Caco-2 (cell line): ENCODE results near the gene DDX24. TPM values are rescaled to one million over a fixed set of nuclear protein-coding genes. Genes with fewer than 3 reads are reported as not detected.

Source experiments
- BruUV-seq: library from RNA; stranded (reverse); fragments of 400-500 nt; replicated peaks from 2 replicates; lab custom pipeline; 2021; lab: Mats Ljungman, UMichigan
- CTCF ChIA-PET: fragments of 300-600 bp; sonication (Branson Sonifier 250); formaldehyde crosslinking; loops from one replicate; lab custom pipeline; 2022; ENCODE audit warnings: antibody characterized with exemption; lab: Charles Lee
- POLR2A ChIA-PET: fragments of 300-600 bp; sonication (Branson Sonifier 250); formaldehyde crosslinking; loops from one replicate; lab custom pipeline; 2022; ENCODE audit warnings: antibody characterized with exemption; lab: Charles Lee
- DNase-seq, 2 experiments: peaks; one replicate each; pipeline versions ENCODE4 v3.0.0 to v3.0.0-alpha.2; 2020 to 2022
- H3K27me3 ChIP-seq: replicated peaks from 2 replicates; pipeline ENCODE4 v1.6.0; 2011; ENCODE audit warnings: low read length; ENCODE audit not compliant: control insufficient read depth, insufficient read depth
- H3K36me3 ChIP-seq: 2 replicates; pipeline ENCODE4 v1.5.1; 2011; ENCODE audit warnings: low read length; ENCODE audit not compliant: control insufficient read depth, insufficient read depth
- H3K4me1 ChIP-seq: fragments of 250-450 bp; sonication (Bioruptor Pico); 2 replicates; pipeline ENCODE4 v1.5.1; 2020; ENCODE audit warnings: mild to moderate bottlenecking
- H3K4me3 ChIP-seq: 2 replicates; pipeline ENCODE4 v1.5.1; 2011; ENCODE audit warnings: low read depth, mild to moderate bottlenecking, control low read depth, low read length
- H3K9me3 ChIP-seq: fragments of 250-450 bp; sonication (Bioruptor Pico); 2 replicates; pipeline ENCODE4 v1.5.1; 2020; ENCODE audit warnings: mild to moderate bottlenecking, moderate library complexity
- H3K27ac Mint-ChIP-seq: one replicate; pipeline ENCODE4 v1.8.0; 2022; ENCODE audit warnings: mixed read lengths; ENCODE audit not compliant: unreplicated experiment
- H3K27me3 Mint-ChIP-seq: one replicate; pipeline ENCODE4 v1.8.0; 2022; ENCODE audit warnings: mixed read lengths; ENCODE audit not compliant: insufficient read depth, unreplicated experiment
- H3K36me3 Mint-ChIP-seq: one replicate; pipeline ENCODE4 v1.8.0; 2022; ENCODE audit warnings: mild to moderate bottlenecking, mixed read lengths; ENCODE audit not compliant: insufficient read depth, unreplicated experiment
- H3K4me1 Mint-ChIP-seq: one replicate; pipeline ENCODE4 v1.8.0; 2022; ENCODE audit warnings: low read depth, mixed read lengths; ENCODE audit not compliant: unreplicated experiment
- H3K4me3 Mint-ChIP-seq: one replicate; pipeline ENCODE4 v1.8.0; 2022; ENCODE audit warnings: mild to moderate bottlenecking, moderate library complexity, mixed read lengths; ENCODE audit not compliant: unreplicated experiment
- H3K9me3 Mint-ChIP-seq: one replicate; pipeline ENCODE4 v1.8.0; 2022; ENCODE audit warnings: mixed read lengths; ENCODE audit not compliant: unreplicated experiment
- CTCF ChIP-seq, 2 experiments: fragments of 200-600 bp in 1 of 2; IDR thresholded peaks; 1 replicate in 1 of 2; 2 replicates in 1 of 2; pipeline versions ENCODE4 v1.5.1 to v1.8.0; 2011 to 2022; ENCODE audit warnings: antibody characterized with exemption in 1 of 2, control low read depth in 1 of 2, inconsistent platforms in 1 of 2, low read depth in 1 of 2, low read length in 1 of 2, mild to moderate bottlenecking in 1 of 2, moderate library complexity in 1 of 2; ENCODE audit not compliant: insufficient read depth in 1 of 2, severe bottlenecking in 1 of 2, unreplicated experiment in 1 of 2
- intact Hi-C: fragments of 100-400 bp; cut with micrococcal nuclease; formaldehyde crosslinking; loops from one replicate; pipeline ENCODE4 v1.10.0; 2022; ENCODE audit not compliant: unreplicated experiment
- total RNA-seq: library from RNA; stranded (reverse); gene quantifications from 2 replicates; pipeline ENCODE4 v1.2.3, GENCODE V29; 2022

DDX24 gene
- total RNA-seq, 1 experiment from 2014 or later, result 131 TPM

- Mint-ChIP-seq H3K27ac (no peak overlapping the region), H3K9me3 (no peaks in the 10 kb centered on the region), H3K36me3 (peaks cover 4% of the 10 kb centered on the region), H3K27me3 (no peaks in the 10 kb centered on the region), H3K4me1 (no peaks in the 10 kb centered on the region), H3K4me3 (no peak overlapping the region)
- ChIA-PET POLR2A (no interaction called here), CTCF (no interaction called here)
- DNase-seq, result no peak
- H3K27me3 ChIP-seq, result no peaks in the 10 kb centered on the region
- H3K4me1 ChIP-seq, result no peaks in the 10 kb centered on the region
- H3K36me3 ChIP-seq, result no peaks in the 10 kb centered on the region
- no peak for TF ChIP-seq CTCF (IDR thresholded peaks at IDR 0.05; ENCODE audit: insufficient read depth in 1 of 2, low read depth in 1 of 2, low read length in 1 of 2, severe bottlenecking in 1 of 2, unreplicated experiment in 1 of 2)
- no peak overlapping the region for H3K4me3 ChIP-seq
- intact Hi-C loops, result no loop called here
- no peaks in the 10 kb centered on the region for H3K9me3 ChIP-seq
- BruUV-seq, result no TSS peak
Observed at GRCh38 chr14:94097091-94097490, 16.1 kb upstream of the DDX24 start.

DNA sequence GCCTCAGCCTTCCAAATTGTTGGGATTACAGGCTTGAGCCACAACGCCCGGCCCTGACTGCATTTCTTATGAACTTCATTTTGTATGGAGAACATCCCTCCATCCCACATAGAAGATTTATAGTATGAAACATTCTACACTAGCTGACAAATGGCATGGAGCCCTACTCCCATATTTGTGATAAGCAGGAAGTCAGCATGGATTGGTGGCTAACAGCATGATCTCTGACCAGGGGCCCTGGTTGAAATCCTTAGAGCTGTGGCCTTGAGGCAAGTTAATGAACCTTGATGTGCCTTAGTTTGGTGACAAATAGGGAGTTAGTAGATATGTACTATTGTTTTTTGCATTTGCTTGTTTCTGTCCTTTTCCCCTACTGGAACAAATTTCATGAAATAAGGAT, 12.4 kb upstream of the DDX24 start:
- Mint-ChIP-seq H3K4me1 (peaks cover 6% of the 10 kb centered on the region), H3K9me3 (no peaks in the 10 kb centered on the region), H3K27ac (no peak overlapping the region), H3K4me3 (no peak overlapping the region), H3K36me3 (no peaks in the 10 kb centered on the region), H3K27me3 (no peaks in the 10 kb centered on the region)
- Histone ChIP-seq H3K27me3 (no peaks in the 10 kb centered on the region), H3K9me3 (no peaks in the 10 kb centered on the region), H3K36me3 (no peaks in the 10 kb centered on the region), H3K4me1 (peaks cover 16% of the 10 kb centered on the region; the same call in 1 of the 2 replicates), H3K4me3 (no peak overlapping the region)
- TF ChIP-seq CTCF (IDR thresholded peaks at IDR 0.05; ENCODE audit: insufficient read depth in 1 of 2, low read depth in 1 of 2, low read length in 1 of 2, severe bottlenecking in 1 of 2, unreplicated experiment in 1 of 2), result no peak
- BruUV-seq, result no TSS peak
- intact Hi-C loops, result no loop called here
- POLR2A ChIA-PET, result no interaction called here
- CTCF ChIA-PET, result no interaction called here
- no peak for DNase-seq

GRCh38 chr14:94089479-94089878, 8.5 kb upstream of the DDX24 start:
- no peaks in the 10 kb centered on the region for H3K27me3 Mint-ChIP-seq
- Histone ChIP-seq H3K27me3 (no peaks in the 10 kb centered on the region), H3K36me3 (no peaks in the 10 kb centered on the region; the same call in 1 of the 2 replicates), H3K9me3 (no peaks in the 10 kb centered on the region), H3K4me3 (no peak overlapping the region), H3K4me1 (peaks cover 16% of the 10 kb centered on the region; the same call in 1 of the 2 replicates)
- H3K9me3 Mint-ChIP-seq, result no peaks in the 10 kb centered on the region
- ChIA-PET CTCF (no interaction called here), POLR2A (no interaction called here)
- no peak for DNase-seq
- BruUV-seq, result no TSS peak
- TF ChIP-seq CTCF (IDR thresholded peaks at IDR 0.05; ENCODE audit: insufficient read depth in 1 of 2, low read depth in 1 of 2, low read length in 1 of 2, severe bottlenecking in 1 of 2, unreplicated experiment in 1 of 2), result no peak
- H3K4me3 Mint-ChIP-seq, result no peak overlapping the region
- no peaks in the 10 kb centered on the region for H3K36me3 Mint-ChIP-seq
- H3K27ac Mint-ChIP-seq, result no peak overlapping the region
- intact Hi-C loops, result no loop called here
- H3K4me1 Mint-ChIP-seq, result peaks cover 6% of the 10 kb centered on the region
